ENCODE results near the gene ADORA1.

DNA sequence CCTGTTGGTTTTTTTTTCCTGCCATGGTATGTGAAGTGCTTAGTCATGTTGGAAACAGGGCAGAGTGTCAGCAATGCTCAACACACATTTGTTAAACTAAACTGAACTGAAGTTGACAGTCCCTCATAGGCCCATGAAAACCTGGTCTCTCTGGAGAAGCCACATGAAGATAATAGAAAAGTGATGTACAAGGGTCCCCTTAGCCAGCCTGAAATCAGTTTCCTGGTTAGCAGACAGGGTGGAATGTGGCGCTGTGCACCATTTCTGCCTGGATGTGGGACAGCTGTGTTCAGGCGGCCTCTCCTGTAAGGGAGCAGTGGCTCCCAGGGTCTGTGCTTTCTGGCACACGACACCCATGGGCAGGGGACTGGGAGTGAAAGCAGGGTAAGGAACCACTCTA, 68.8 kb downstream of the ADORA1 start:
- TF ChIP-seq EP300 (IDR thresholded peaks at IDR 0.05; ENCODE audit: low read depth): no peak
- TF ChIP-seq, protein P1, sequence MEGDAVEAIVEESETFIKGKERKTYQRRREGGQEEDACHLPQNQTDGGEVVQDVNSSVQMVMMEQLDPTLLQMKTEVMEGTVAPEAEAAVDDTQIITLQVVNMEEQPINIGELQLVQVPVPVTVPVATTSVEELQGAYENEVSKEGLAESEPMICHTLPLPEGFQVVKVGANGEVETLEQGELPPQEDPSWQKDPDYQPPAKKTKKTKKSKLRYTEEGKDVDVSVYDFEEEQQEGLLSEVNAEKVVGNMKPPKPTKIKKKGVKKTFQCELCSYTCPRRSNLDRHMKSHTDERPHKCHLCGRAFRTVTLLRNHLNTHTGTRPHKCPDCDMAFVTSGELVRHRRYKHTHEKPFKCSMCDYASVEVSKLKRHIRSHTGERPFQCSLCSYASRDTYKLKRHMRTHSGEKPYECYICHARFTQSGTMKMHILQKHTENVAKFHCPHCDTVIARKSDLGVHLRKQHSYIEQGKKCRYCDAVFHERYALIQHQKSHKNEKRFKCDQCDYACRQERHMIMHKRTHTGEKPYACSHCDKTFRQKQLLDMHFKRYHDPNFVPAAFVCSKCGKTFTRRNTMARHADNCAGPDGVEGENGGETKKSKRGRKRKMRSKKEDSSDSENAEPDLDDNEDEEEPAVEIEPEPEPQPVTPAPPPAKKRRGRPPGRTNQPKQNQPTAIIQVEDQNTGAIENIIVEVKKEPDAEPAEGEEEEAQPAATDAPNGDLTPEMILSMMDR (IDR thresholded peaks at IDR 0.05): no peak
- no peak for TF ChIP-seq POLR2A (IDR thresholded peaks at IDR 0.05)
- no peak for TF ChIP-seq POLR2AphosphoS5 (IDR thresholded peaks at IDR 0.05)

All from transverse colon (tissue), 4 donors.